Measurements from ENCODE around the gene CHRND. TPM values are rescaled to one million over a fixed set of nuclear protein-coding genes. Genes with fewer than 3 reads are reported as not detected.

The CHRND gene
- total and polyA plus RNA-seq, 2 of the 8 experiments (the other 6 are each of a cell fraction or from before 2014, with no cell fraction given): 0.24 TPM; not detected in 1

GRCh38 chr2:232489516-232490220 lies 36.3 kb upstream of the CHRND start:
- ChIA-PET CTCF (ENCODE audit: partially characterized antibody) (interaction anchor here (0.7 to 3.6 kb wide), 10 partner anchors 9 to 149 kb away, joined by 3 to 32 read pairs (median 4); partner anchors contain the start of gene PRSS56), POLR2A (ENCODE audit: partially characterized antibody) (interaction anchor here (0.6 to 1.6 kb wide), 7 partner anchors 14 to 103 kb away, joined by 3 to 5 read pairs (median 4); no protein-coding TSS in a partner anchor)
- H3K79me2 ChIP-seq (ENCODE audit: control insufficient read depth in 1 of 2, insufficient read depth in 2 of 2, low read length in 2 of 2): no peaks in the 10 kb centered on the region
- no peak overlapping the region for H4K5ac ChIP-seq (ENCODE audit: insufficient read length, low read depth, low read length)
- H4K91ac ChIP-seq (replicated peaks; ENCODE audit: insufficient read length, low read length): no peak overlapping the region
- 0 out of 2 replicates have a peak overlapping the region, but pooled peaks have one; percentile 53 for H2BK15ac ChIP-seq (ENCODE audit: low read length)
- no peak overlapping the region for H3K4me3 ChIP-seq (ENCODE audit: extremely low read depth in 1 of 4, insufficient read depth in 2 of 4, low read depth in 3 of 4, low read length in 4 of 4)
- no peak overlapping the region for H3K4ac ChIP-seq (replicated peaks; ENCODE audit: insufficient read length, low read depth, low read length)
- peaks cover 0 to 11% (median 0%) of the 10 kb centered on the region in 4 experiments; a peak in 1 of 8 replicates for H3K36me3 ChIP-seq (ENCODE audit: control insufficient read depth in 2 of 4, insufficient read depth in 4 of 4, low read length in 3 of 4)
- peaks cover 27 to 48% (median 41%) of the 10 kb centered on the region in 4 experiments for H3K27me3 ChIP-seq (replicated peaks in 1 of 4; ENCODE audit: control insufficient read depth in 3 of 4, extremely low read depth in 1 of 4, insufficient read depth in 3 of 4, low read length in 3 of 4)
- H4K8ac ChIP-seq (ENCODE audit: extremely low read depth, insufficient read depth, low read length): no peak overlapping the region
- no peak overlapping the region for H3K56ac ChIP-seq (replicated peaks; ENCODE audit: insufficient read length, low read depth, low read length)
- H3K4me2 ChIP-seq (ENCODE audit: insufficient read depth in 1 of 2, low read depth in 2 of 2, low read length in 2 of 2): peak overlapping the region; percentile 22 to 47
- peaks cover 0 to 43% (median 24%) of the 10 kb centered on the region in 4 experiments; a peak in 6 of 7 replicates for H3K4me1 ChIP-seq (replicated peaks in 1 of 4; ENCODE audit: control insufficient read depth in 3 of 4, insufficient read depth in 4 of 4, low read length in 3 of 4)
- H2AK5ac ChIP-seq (ENCODE audit: low read depth, low read length): 0 out of 2 replicates have a peak overlapping the region, but pooled peaks have one; percentile 32
- no peak overlapping the region for H3K14ac ChIP-seq (ENCODE audit: insufficient read length)
- peaks cover 3 to 4% of the 10 kb centered on the region in 2 experiments for H4K20me1 ChIP-seq (replicated peaks in 1 of 2; ENCODE audit: control insufficient read depth in 1 of 2, insufficient read depth in 2 of 2, low read length in 2 of 2)
- no peak overlapping the region for H2BK20ac ChIP-seq (ENCODE audit: low read length)
- FAIRE-seq: no peak
- H3K9ac ChIP-seq (replicated peaks in 1 of 4; ENCODE audit: extremely low read depth in 1 of 4, low read depth in 3 of 4, low read length in 3 of 4): no peak overlapping the region
- DNase-seq (ENCODE audit: low read depth in 1 of 2, low spot score in 2 of 2): no peak
- no peaks in the 10 kb centered on the region; a peak in 1 of 4 replicates for H3K9me3 ChIP-seq (ENCODE audit: insufficient read depth in 2 of 2, low read depth in 1 of 2, low read length in 1 of 2)
- H3K18ac ChIP-seq (ENCODE audit: extremely low read depth, low read length): peak overlapping the region; percentile 93
- 50% methylated on average over 9 of the region's 9 CpGs; no CpG with 5 or more reads in 1 of the 2 experiments for WGBS, 2 experiments (ENCODE audit: extremely low coverage in 1 of 2, insufficient coverage in 1 of 2, insufficient read length in 1 of 2, insufficient replicate concordance in 2 of 2, low coverage in 1 of 2, low lambda C conversion rate in 2 of 2, missing lambda C conversion rate in 1 of 2)
- H2BK5ac ChIP-seq (ENCODE audit: low read depth, low read length): no peak overlapping the region
- H2AFZ ChIP-seq (ENCODE audit: low read length): no peak overlapping the region
- peak overlapping the region; percentile 85; the same call in 1 of the 2 replicates for H2BK12ac ChIP-seq (ENCODE audit: low read depth, low read length)
- H3K27ac ChIP-seq (ENCODE audit: low read depth, low read length): no peak overlapping the region
- H3K23me2 ChIP-seq (ENCODE audit: low read depth, low read length): peaks cover 12% of the 10 kb centered on the region; the same call in 1 of the 2 replicates
- H3K23ac ChIP-seq (ENCODE audit: insufficient read length): no peak overlapping the region
- no peak overlapping the region for H2BK120ac ChIP-seq (replicated peaks; ENCODE audit: low read depth, low read length)
- H3K79me1 ChIP-seq (ENCODE audit: low read depth, low read length): no peaks in the 10 kb centered on the region
- no peak for TF ChIP-seq RXRA (IDR thresholded peaks at IDR 0.05; ENCODE audit: insufficient read depth, low read depth, low read length)
- no peak for TF ChIP-seq SRF (IDR thresholded peaks at IDR 0.05; ENCODE audit: low read depth, low read length)
- TF ChIP-seq CTCF (IDR thresholded peaks at IDR 0.05; ENCODE audit: control extremely low read depth in 1 of 3, insufficient read depth in 1 of 3, low read depth in 1 of 3, low read length in 3 of 3): no peak
- TF ChIP-seq EP300 (IDR thresholded peaks at IDR 0.05; ENCODE audit: borderline replicate concordance in 1 of 2, low read depth in 2 of 2, low read length in 2 of 2): no peak
- no peak for TF ChIP-seq SIN3A (conservative IDR thresholded peaks at IDR 0.05 in 1 of 2, IDR thresholded peaks at IDR 0.05 in 1 of 2; ENCODE audit: low read depth in 1 of 2, low read length in 2 of 2)
- no peak for TF ChIP-seq ASH2L (IDR thresholded peaks at IDR 0.05; ENCODE audit: low read length)
- no peak for TF ChIP-seq POLR2AphosphoS5 (IDR thresholded peaks at IDR 0.05; ENCODE audit: low read depth, low read length)
- TF ChIP-seq KDM5A (IDR thresholded peaks at IDR 0.05; ENCODE audit: low read length): no peak
